ENCODE results near the gene MYL2.

DNA sequence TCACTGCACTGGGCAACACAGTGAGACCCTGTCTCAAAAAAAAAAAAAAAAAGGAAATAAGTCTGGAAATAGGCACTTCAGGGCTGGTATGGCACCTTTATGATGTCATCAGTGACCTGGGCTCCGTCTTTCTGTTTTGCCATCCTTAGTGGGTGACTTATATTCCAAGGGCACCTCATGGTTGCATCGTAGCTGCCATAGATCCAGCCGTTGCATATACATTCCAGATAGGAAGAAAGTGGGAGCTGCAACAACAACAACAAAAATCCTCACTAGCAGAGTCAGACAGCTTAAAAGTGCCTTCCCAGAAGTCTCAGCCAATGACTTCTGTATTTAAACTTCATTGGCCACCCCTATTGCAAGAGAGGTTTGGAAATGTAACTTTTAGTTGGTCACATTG lies 26.4 kb downstream of the MYL2 start:
- TF ChIP-seq, protein P1, sequence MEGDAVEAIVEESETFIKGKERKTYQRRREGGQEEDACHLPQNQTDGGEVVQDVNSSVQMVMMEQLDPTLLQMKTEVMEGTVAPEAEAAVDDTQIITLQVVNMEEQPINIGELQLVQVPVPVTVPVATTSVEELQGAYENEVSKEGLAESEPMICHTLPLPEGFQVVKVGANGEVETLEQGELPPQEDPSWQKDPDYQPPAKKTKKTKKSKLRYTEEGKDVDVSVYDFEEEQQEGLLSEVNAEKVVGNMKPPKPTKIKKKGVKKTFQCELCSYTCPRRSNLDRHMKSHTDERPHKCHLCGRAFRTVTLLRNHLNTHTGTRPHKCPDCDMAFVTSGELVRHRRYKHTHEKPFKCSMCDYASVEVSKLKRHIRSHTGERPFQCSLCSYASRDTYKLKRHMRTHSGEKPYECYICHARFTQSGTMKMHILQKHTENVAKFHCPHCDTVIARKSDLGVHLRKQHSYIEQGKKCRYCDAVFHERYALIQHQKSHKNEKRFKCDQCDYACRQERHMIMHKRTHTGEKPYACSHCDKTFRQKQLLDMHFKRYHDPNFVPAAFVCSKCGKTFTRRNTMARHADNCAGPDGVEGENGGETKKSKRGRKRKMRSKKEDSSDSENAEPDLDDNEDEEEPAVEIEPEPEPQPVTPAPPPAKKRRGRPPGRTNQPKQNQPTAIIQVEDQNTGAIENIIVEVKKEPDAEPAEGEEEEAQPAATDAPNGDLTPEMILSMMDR (IDR thresholded peaks at IDR 0.05), result no peak
- TF ChIP-seq POLR2A (IDR thresholded peaks at IDR 0.05) (no peak), POLR2AphosphoS5 (IDR thresholded peaks at IDR 0.05) (no peak), EP300 (IDR thresholded peaks at IDR 0.05) (no peak)

All from upper lobe of left lung (tissue), 4 donors.